Endothelial cell of umbilical vein (primary cell): ENCODE results near the gene EFS. TPM values are rescaled to one million over a fixed set of nuclear protein-coding genes. Genes with fewer than 3 reads are reported as not detected.

ENCODE experiments used
- BruUV-seq: library from RNA; stranded (reverse); fragments of 400-500 nt; replicated peaks from 2 replicates; lab custom pipeline; 2021; lab: Mats Ljungman, UMichigan
- CTCF ChIA-PET: fragments of 300-600, 350-600 bp; sonication (Branson Sonifier 250); formaldehyde crosslinking; loops from one replicate; lab custom pipeline; 2021; ENCODE audit warnings: antibody characterized with exemption, inconsistent platforms; lab: Charles Lee
- POLR2A ChIA-PET: fragments of 300-600, 350-600 bp; sonication (Branson Sonifier 250); formaldehyde crosslinking; loops from one replicate; lab custom pipeline; 2021; ENCODE audit warnings: antibody characterized with exemption, inconsistent platforms; lab: Charles Lee
- DNase-seq: peaks from one replicate; pipeline ENCODE4 v3.0.0-alpha.2; 2011; ENCODE audit warnings: low read depth, low spot score
- FAIRE-seq: peaks from 2 replicates; lab custom pipeline; 2011; peaks lifted over from hg19 to GRCh38; lab: Jason Lieb, UNC
- H2AFZ ChIP-seq: 2 replicates; pipeline ENCODE4 v1.6.0; 2012; ENCODE audit warnings: low read depth, low read length, control low read depth, inconsistent platforms
- H3K27ac ChIP-seq: 2 replicates; pipeline ENCODE4 v1.5.1; 2011; ENCODE audit warnings: low read depth, mild to moderate bottlenecking, control low read depth, low read length, moderate library complexity; ENCODE audit not compliant: insufficient read depth
- H3K27me3 ChIP-seq, 2 experiments: 2 replicates each; pipeline versions ENCODE4 v1.6.0 to v1.6.1; 2011; ENCODE audit warnings: low read length in 2 of 2, mixed read lengths in 1 of 2; ENCODE audit not compliant: control insufficient read depth in 2 of 2, insufficient read depth in 2 of 2
- H3K36me3 ChIP-seq, 2 experiments: 2 replicates in 1 of 2; 3 replicates in 1 of 2; pipeline ENCODE4 v1.5.1; 2011; ENCODE audit warnings: low read length in 2 of 2, mild to moderate bottlenecking in 1 of 2, moderate library complexity in 1 of 2; ENCODE audit not compliant: control insufficient read depth in 2 of 2, insufficient read depth in 2 of 2; ENCODE audit errors: extremely low read depth in 1 of 2
- H3K4me1 ChIP-seq: 3 replicates; pipeline ENCODE4 v1.5.1; 2011; ENCODE audit warnings: mild to moderate bottlenecking, low read length; ENCODE audit not compliant: control insufficient read depth, insufficient read depth; ENCODE audit errors: extremely low read depth
- H3K4me2 ChIP-seq: 2 replicates; pipeline ENCODE4 v1.6.1; 2011; ENCODE audit warnings: low read length, control low read depth, mixed read lengths; ENCODE audit not compliant: insufficient read depth
- H3K4me3 ChIP-seq, 3 experiments: fragments of 200-600 bp in 1 of 3; sonication (generic), shearing (Covaris generic) in 1 of 3; replicated peaks in 1 of 3; 2 replicates each; pipeline ENCODE4 v1.5.1; 2011 to 2016; ENCODE audit warnings: control low read depth in 3 of 3, low read length in 3 of 3, mild to moderate bottlenecking in 2 of 3, inconsistent platforms in 1 of 3, low read depth in 1 of 3, moderate library complexity in 1 of 3; ENCODE audit not compliant: insufficient read depth in 1 of 3
- H3K79me2 ChIP-seq: 2 replicates; pipeline ENCODE4 v1.6.0; 2012; ENCODE audit warnings: low read length, inconsistent platforms; ENCODE audit not compliant: control insufficient read depth, insufficient read depth
- H3K9ac ChIP-seq: replicated peaks from 2 replicates; pipeline ENCODE3; 2011; ENCODE audit warnings: low read length, control low read depth; ENCODE audit not compliant: insufficient read depth; ENCODE audit errors: extremely low read depth
- H3K9me1 ChIP-seq: replicated peaks from 3 replicates; pipeline ENCODE4 v1.6.0; 2011; ENCODE audit warnings: mild to moderate bottlenecking, low read length; ENCODE audit not compliant: control insufficient read depth, insufficient read depth; ENCODE audit errors: extremely low read depth
- H3K9me3 ChIP-seq: replicated peaks from 2 replicates; pipeline ENCODE4 v1.5.1; 2012; ENCODE audit warnings: low read length, inconsistent platforms; ENCODE audit not compliant: control insufficient read depth, insufficient read depth
- H4K20me1 ChIP-seq: replicated peaks from 2 replicates; pipeline ENCODE3; 2011; ENCODE audit warnings: mild to moderate bottlenecking, low read length; ENCODE audit not compliant: control insufficient read depth, insufficient read depth; ENCODE audit errors: extremely low read depth
- EZH2 ChIP-seq: IDR thresholded peaks from 2 replicates; pipeline ENCODE4 v1.6.1; 2012; ENCODE audit warnings: borderline replicate concordance, low read depth, mild to moderate bottlenecking, moderate library complexity, low read length, inconsistent platforms; ENCODE audit not compliant: severe bottlenecking
- GATA2 ChIP-seq: IDR thresholded peaks from 2 replicates; pipeline ENCODE4 v1.7.0; 2011; ENCODE audit warnings: low read depth, mild to moderate bottlenecking, moderate library complexity, mixed read lengths, low read length; ENCODE audit not compliant: insufficient read length, insufficient read depth
- JUN ChIP-seq: IDR thresholded peaks from 2 replicates; pipeline ENCODE4 v1.6.1; 2011; ENCODE audit warnings: borderline replicate concordance, low read depth; ENCODE audit not compliant: insufficient read length, insufficient read depth
- MYC ChIP-seq: IDR thresholded peaks from one replicate; pipeline ENCODE4 v1.6.1; 2011; ENCODE audit warnings: mild to moderate bottlenecking, low read depth, low read length
- POLR2A ChIP-seq: IDR thresholded peaks from 2 replicates; pipeline ENCODE4 v1.6.1; 2012; ENCODE audit warnings: low read depth, mild to moderate bottlenecking, control low read depth, low read length
- POLR2AphosphoS5 ChIP-seq: IDR thresholded peaks from 2 replicates; pipeline ENCODE4 v1.6.1; 2012; ENCODE audit warnings: low read depth, mild to moderate bottlenecking, control low read depth, low read length, moderate library complexity; ENCODE audit not compliant: insufficient read depth
- dilution Hi-C: fragments of 300-500 bp; cut with MboI; formaldehyde crosslinking; loops from one replicate; pipeline ENCODE4 v1.15.0; 2019; ENCODE audit warnings: low sequenced_read_pairs; ENCODE audit not compliant: extremely low pct_ligation_motif_present
- intact Hi-C: fragments of 100-400 bp; cut with micrococcal nuclease; formaldehyde crosslinking; loops from one replicate; pipeline ENCODE4 v1.10.0; 2022
- polyA plus RNA-seq, 4 experiments: library from polyadenylated mRNA; depleted of rRNA in 3 of 4; stranded (reverse) in 3 of 4; unstranded in 1 of 4; fragments of >200 nt; gene quantifications; 2 replicates each; pipeline versions ENCODE4 v1.2.1 to v1.2.3, GENCODE V29; 2011 to 2012; ENCODE audit warnings: missing spikeins in 1 of 4
- total RNA-seq: library from RNA; stranded (reverse); gene quantifications from 2 replicates; pipeline ENCODE4 v1.2.3, GENCODE V29; 2021
- TF ChIP-seq, protein P1 (sequence below), 2 donors: IDR thresholded peaks; 1 replicate in 1 of 2; 2 replicates in 1 of 2; pipeline ENCODE4 v1.5.1; 2011; ENCODE audit warnings: low read length in 2 of 2, mild to moderate bottlenecking in 2 of 2, moderate library complexity in 2 of 2, control low read depth in 1 of 2, inconsistent platforms in 1 of 2, low read depth in 1 of 2; ENCODE audit not compliant: insufficient read depth in 1 of 2; ENCODE audit errors: extremely low read depth in 1 of 2
- TF ChIP-seq, protein P2 (sequence below): IDR thresholded peaks from 2 replicates; pipeline ENCODE4 v1.6.1; 2011; ENCODE audit not compliant: insufficient read depth, insufficient read length

EFS gene
- total and polyA plus RNA-seq, 2 donors (not counting 3 experiments of a cell fraction or from before 2014, with no cell fraction given): 0.03 to 0.13 TPM

DNA sequence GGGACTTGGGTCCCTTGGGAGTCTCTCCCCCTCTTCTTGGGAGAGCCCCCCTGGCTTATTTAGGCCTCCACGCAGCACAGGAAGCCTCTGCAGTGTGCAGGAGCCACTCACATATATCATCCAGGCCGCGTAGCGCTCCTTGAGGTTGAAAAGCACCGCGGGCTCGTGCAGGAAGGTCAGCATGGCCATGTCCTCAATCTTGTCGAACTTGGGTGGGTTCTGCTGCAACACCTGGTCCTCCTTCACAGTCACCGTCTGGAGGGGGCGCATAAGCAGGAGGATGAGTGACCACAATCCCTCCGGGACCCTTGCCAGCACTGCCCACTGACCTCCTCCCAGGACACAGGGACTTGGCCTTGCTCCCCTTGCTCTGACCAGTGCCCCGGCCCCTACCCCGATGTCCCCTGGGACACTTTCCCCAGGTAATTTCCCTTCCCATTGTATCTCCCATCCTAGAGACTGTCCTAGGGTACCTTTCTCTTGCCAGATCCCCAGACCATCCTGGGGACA is 40.6 kb upstream of the EFS start:
- POLR2A ChIA-PET: no interaction called here
- H3K27me3 ChIP-seq: no peaks in the 10 kb centered on the region
- no peak overlapping the region for H3K4me3 ChIP-seq

More for the DNA sequence above, 40.6 kb upstream of the EFS start:
- Histone ChIP-seq H3K4me1 (no peaks in the 10 kb centered on the region), H3K4me2 (no peak overlapping the region), H3K9ac (no peak overlapping the region), H3K27ac (no peak overlapping the region), H4K20me1 (no peaks in the 10 kb centered on the region), H3K36me3 (no peaks in the 10 kb centered on the region), H3K79me2 (no peaks in the 10 kb centered on the region), H2AFZ (no peak overlapping the region), H3K9me3 (no peaks in the 10 kb centered on the region), H3K9me1 (no peaks in the 10 kb centered on the region)
- TF ChIP-seq JUN (no peak), EZH2 (no peak), POLR2AphosphoS5 (no peak), POLR2A (no peak), MYC (no peak), GATA2 (no peak)
- TF ChIP-seq, protein P1, sequence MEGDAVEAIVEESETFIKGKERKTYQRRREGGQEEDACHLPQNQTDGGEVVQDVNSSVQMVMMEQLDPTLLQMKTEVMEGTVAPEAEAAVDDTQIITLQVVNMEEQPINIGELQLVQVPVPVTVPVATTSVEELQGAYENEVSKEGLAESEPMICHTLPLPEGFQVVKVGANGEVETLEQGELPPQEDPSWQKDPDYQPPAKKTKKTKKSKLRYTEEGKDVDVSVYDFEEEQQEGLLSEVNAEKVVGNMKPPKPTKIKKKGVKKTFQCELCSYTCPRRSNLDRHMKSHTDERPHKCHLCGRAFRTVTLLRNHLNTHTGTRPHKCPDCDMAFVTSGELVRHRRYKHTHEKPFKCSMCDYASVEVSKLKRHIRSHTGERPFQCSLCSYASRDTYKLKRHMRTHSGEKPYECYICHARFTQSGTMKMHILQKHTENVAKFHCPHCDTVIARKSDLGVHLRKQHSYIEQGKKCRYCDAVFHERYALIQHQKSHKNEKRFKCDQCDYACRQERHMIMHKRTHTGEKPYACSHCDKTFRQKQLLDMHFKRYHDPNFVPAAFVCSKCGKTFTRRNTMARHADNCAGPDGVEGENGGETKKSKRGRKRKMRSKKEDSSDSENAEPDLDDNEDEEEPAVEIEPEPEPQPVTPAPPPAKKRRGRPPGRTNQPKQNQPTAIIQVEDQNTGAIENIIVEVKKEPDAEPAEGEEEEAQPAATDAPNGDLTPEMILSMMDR (IDR thresholded peaks at IDR 0.05; ENCODE audit: extremely low read depth in 1 of 2, insufficient read depth in 1 of 2, low read depth in 1 of 2, low read length in 2 of 2): no peak
- TF ChIP-seq, protein P2, sequence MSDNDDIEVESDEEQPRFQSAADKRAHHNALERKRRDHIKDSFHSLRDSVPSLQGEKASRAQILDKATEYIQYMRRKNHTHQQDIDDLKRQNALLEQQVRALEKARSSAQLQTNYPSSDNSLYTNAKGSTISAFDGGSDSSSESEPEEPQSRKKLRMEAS: no peak
- CTCF ChIA-PET: no interaction called here
- FAIRE-seq (no peak), DNase-seq (no peak)
- BruUV-seq: no TSS peak
- intact Hi-C loops: no loop called here
- dilution Hi-C loops: no loop called here
